Measurements from ENCODE around the gene ZBTB20. TPM values are rescaled to one million over a fixed set of nuclear protein-coding genes. Genes with fewer than 3 reads are reported as not detected.

The ZBTB20 gene
- total RNA-seq, 1 donor from 2014 or later: 11.2 TPM

DNA sequence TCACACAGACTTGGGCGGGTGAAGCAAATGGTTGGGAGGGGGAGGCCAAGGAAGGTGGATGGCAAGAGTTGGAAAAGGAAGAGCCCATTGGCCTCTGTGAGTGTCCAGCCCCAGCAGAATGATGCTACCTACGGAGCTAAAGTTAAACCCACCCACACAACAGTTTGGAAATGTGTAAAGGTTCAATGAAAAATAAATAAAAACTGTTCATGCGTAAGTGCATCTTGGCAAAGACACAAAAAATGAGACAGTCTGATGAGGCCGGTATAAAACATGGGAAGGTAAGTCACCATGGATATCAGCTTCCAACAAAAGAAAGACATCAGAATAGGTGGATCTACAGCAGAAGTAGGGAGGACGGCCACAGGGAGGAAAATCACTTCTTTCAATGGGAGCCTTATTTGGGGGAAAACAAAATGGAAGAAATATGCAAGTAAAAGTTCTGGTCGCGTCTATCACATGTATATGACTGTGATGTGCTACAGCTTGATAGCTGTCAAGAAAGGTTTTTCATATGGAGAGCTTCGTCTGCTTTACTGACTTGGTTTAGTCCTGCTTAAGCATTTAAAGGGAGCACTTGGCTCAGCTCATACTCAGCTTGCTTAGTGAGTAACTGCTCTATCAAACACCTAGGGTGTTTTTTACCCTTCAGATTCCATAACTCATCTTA, 770.4 kb downstream of the ZBTB20 start:
- TF ChIP-seq, protein P1, sequence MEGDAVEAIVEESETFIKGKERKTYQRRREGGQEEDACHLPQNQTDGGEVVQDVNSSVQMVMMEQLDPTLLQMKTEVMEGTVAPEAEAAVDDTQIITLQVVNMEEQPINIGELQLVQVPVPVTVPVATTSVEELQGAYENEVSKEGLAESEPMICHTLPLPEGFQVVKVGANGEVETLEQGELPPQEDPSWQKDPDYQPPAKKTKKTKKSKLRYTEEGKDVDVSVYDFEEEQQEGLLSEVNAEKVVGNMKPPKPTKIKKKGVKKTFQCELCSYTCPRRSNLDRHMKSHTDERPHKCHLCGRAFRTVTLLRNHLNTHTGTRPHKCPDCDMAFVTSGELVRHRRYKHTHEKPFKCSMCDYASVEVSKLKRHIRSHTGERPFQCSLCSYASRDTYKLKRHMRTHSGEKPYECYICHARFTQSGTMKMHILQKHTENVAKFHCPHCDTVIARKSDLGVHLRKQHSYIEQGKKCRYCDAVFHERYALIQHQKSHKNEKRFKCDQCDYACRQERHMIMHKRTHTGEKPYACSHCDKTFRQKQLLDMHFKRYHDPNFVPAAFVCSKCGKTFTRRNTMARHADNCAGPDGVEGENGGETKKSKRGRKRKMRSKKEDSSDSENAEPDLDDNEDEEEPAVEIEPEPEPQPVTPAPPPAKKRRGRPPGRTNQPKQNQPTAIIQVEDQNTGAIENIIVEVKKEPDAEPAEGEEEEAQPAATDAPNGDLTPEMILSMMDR (conservative IDR thresholded peaks at IDR 0.05; ENCODE audit: low read depth, low read length): no peak
- no peak overlapping the region for H3K4me3 ChIP-seq (ENCODE audit: low read depth, low read length)
- no peak for DNase-seq (ENCODE audit: low read depth)

DNA sequence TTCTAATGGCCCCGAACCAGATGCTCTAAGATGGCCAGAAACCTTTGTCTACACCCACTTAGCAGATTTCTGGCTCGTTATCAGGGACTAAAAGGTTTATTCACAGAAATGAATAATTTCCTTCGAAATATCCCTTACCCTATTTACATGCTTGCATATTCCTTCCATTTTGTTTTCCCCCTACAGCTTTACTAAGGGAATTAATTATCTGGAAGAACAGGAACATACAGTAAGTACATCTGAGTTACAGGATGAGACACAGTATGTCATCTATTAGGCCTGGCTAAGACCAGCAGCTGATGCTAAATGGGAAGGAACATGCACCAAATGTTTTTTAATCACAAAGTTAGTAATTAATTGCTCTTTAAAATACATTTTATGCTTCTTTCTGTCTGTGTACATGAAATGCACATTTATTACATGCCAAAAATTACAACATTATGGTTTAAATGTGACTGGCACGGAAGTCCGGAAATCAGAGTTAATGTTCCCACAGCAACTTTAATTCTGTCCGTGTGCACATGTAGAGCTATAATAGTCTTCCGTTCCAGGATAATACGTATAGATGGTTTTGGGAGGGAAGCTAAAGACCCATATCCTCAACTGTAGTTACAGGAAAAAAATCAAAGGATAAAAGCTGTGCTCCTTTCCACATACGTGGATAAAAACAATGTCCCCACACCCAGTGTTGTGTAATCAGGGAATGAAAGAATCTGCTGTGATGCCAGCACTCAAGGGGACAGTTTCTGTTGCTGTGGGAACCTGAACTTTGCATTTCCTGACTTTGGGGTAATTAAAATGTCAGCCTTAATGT, 771.3 kb downstream of the ZBTB20 start:
- DNase-seq (ENCODE audit: low read depth): no peak
- H3K4me3 ChIP-seq (ENCODE audit: low read depth, low read length): no peak overlapping the region
- TF ChIP-seq, protein P1 (conservative IDR thresholded peaks at IDR 0.05; ENCODE audit: low read depth, low read length): no peak

DNA sequence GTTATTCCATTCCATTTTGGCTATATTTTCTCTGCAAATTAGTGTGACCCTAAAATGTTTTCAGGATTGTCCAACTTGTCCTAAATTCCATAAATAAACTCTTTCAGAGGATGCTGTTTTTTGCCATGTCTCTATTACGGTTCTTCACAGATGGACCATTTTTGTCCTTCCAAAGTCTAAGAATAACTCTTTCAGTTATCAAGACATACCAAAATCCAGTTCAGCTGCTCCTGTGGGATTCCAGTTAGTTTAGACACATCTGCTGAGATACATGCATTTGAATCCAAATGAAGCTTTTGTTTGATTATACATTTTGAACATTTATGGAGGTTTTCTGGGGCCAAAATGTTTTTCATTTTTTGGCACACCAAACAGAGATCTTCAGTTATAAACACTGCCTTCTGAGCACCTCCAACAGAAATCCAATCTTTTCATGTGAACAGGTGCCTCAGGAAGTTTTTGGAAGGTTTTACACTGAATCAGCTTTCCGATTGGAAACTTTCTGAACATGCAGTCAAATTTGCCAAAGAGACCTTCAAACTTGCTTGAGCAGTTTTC, 772.6 kb downstream of the ZBTB20 start:
- TF ChIP-seq, protein P1 (conservative IDR thresholded peaks at IDR 0.05; ENCODE audit: low read depth, low read length): no peak
- DNase-seq (ENCODE audit: low read depth): no peak
- no peak overlapping the region for H3K4me3 ChIP-seq (ENCODE audit: low read depth, low read length)

DNA sequence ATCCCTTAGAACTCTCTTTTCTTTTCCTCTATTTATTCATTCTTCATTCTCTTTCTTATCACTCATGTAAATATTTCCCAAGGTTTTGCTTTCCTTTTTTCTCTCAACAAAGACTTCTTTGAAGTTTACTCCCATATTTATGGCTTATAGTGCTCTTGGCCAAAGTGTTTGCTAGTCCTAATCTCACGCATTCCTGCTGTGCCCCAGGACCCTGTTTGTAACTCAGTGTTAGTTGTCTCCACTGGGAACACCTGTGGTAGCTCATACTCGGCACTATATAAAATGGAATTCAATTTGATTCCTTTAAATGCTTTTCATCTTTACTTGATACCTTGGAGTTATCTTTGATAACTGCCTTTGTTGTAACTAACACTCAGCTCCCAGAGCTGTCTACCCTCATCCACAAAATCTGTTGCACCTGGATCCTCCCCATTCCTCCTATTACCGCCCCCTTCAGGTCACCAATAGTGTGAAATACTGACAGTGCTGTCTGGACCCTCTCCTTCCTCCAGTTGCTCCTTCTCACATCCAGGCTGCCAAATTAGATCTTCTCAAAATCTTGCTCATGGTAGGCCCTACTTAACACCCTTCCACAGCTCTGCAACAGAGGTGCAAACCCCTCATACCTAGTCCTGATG, 776.4 kb downstream of the ZBTB20 start:
- DNase-seq (ENCODE audit: low read depth): no peak
- no peak overlapping the region for H3K4me3 ChIP-seq (ENCODE audit: low read depth, low read length)

DNA sequence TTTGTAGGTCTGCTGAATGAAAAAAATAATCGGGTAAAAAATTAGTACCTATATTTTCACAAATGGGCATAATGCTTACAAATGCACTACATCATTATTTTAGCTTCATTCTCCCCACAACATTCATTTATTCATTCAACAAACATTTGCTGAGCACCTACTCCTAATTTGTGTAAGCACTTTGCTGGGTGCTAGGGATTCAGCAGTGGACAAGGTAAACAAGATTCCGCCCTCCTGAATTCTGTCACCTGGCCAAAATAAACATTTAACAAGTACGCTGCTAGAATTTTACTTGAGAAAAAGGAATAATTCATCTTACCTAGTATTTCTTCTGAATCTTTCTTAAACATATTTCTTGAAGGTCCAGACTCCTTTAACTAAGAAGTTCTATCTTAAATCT, 781.2 kb downstream of the ZBTB20 start:
- no peak overlapping the region for H3K4me3 ChIP-seq (ENCODE audit: low read depth, low read length)
- TF ChIP-seq, protein P1 (conservative IDR thresholded peaks at IDR 0.05; ENCODE audit: low read depth, low read length): no peak
- DNase-seq (ENCODE audit: low read depth): no peak

More for the DNA sequence above, 776.4 kb downstream of the ZBTB20 start:
- TF ChIP-seq, protein P1 (conservative IDR thresholded peaks at IDR 0.05; ENCODE audit: low read depth, low read length): peak; percentile 46

DNA sequence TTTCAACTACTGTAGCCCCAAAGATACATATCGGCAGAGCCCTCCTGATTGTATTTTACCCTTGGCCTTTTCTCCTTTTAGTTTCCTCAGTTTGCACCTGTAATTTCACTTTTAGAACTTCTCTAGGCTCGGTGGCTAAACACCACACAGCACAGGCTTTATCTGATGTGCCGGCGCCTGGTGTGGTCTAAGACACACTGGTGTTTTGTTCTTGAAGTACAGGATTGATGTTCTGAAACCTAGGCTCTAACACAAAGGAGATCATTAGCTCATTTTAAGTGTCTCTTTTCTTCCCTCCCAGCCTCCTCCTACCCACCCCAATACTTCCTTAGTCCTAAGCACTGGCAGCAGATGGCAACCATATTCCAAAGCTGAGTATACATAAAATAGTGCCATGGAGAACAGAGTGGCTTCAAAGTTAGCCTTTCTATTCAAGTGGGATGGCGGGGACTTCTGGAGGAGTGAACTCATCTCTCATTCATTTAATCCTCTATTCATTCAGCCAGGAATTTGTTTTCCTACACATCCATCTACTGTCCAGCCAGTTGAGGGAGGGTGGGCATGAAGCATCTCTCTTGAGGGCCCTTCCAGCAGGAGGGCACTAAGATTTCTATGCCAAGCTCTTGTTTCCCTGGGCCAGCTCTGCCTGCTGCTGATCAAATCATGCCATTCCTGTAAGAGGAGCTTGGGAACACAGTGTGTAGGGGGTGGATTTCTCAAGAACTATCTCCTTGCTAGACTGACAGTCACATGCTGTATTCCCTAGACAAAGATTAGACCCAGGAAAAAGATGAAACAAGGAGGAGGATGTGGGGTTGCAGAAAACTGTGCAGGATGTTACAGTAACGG, 782.1 kb downstream of the ZBTB20 start:
- TF ChIP-seq, protein P1 (conservative IDR thresholded peaks at IDR 0.05; ENCODE audit: low read depth, low read length): no peak
- DNase-seq (ENCODE audit: low read depth): no peak
- H3K4me3 ChIP-seq (ENCODE audit: low read depth, low read length): no peak overlapping the region
